SU-DHL-6 (cell line): ENCODE data around the gene ARHGAP10.

Experiments used
- H2AFZ ChIP-seq: fragments of 200-600 bp; sonication (generic); 2 replicates; pipeline ENCODE4 v1.6.1; 2014; ENCODE audit warnings: low read depth, mild to moderate bottlenecking, moderate library complexity, mixed read lengths, antibody characterized with exemption, low read length; ENCODE audit not compliant: severe bottlenecking
- H3F3A ChIP-seq: fragments of 200-600 bp; shearing (Covaris generic); 2 replicates; pipeline ENCODE4 v1.6.0; 2016; ENCODE audit warnings: antibody characterized with exemption, mild to moderate bottlenecking; ENCODE audit not compliant: insufficient read depth
- H3K27ac ChIP-seq: fragments of 200-600 bp; sonication (generic); 2 replicates; pipeline ENCODE4 v1.5.1; 2016; ENCODE audit warnings: low read depth, mild to moderate bottlenecking, low read length, moderate library complexity, mixed read lengths
- H3K27me3 ChIP-seq: fragments of 200-600 bp; sonication (generic), shearing (Covaris generic); 2 replicates; pipeline ENCODE4 v1.6.0; 2014; ENCODE audit warnings: mild to moderate bottlenecking, low read length
- H3K36me3 ChIP-seq: fragments of 200-600 bp; sonication (generic); 2 replicates; pipeline ENCODE4 v1.6.1; 2014; ENCODE audit warnings: mild to moderate bottlenecking, low read length, mixed read lengths
- H3K4me2 ChIP-seq: fragments of 300-600, 200-600 bp; shearing (Covaris generic), sonication (generic); 2 replicates; pipeline ENCODE4 v1.6.0; 2014; ENCODE audit warnings: low read length, low read depth, mild to moderate bottlenecking; ENCODE audit not compliant: poor library complexity, severe bottlenecking
- H3K4me3 ChIP-seq: fragments of 200-600 bp; sonication (generic); 2 replicates; pipeline ENCODE4 v1.5.1; 2014; ENCODE audit warnings: antibody characterized with exemption, low read length, mild to moderate bottlenecking, mixed read lengths; ENCODE audit not compliant: insufficient read depth, poor library complexity, severe bottlenecking
- H3K79me2 ChIP-seq: fragments of 200-600 bp; sonication (generic); 2 replicates; pipeline ENCODE4 v1.6.1; 2014; ENCODE audit warnings: mild to moderate bottlenecking, low read length, moderate library complexity; ENCODE audit not compliant: insufficient read depth
- H3K9ac ChIP-seq: fragments of 200-600 bp; sonication (generic); 2 replicates; pipeline ENCODE4 v1.7.0; 2014; ENCODE audit warnings: mild to moderate bottlenecking, low read length
- H3K9me2 ChIP-seq: fragments of 200-600 bp; sonication (generic); replicated peaks from 2 replicates; pipeline ENCODE4 v1.6.1; 2014; ENCODE audit warnings: low read length; ENCODE audit not compliant: insufficient read depth
- H3K9me3 ChIP-seq: fragments of 200-600 bp; sonication (generic); 2 replicates; pipeline ENCODE4 v1.6.1; 2014; ENCODE audit warnings: low read length, mixed read lengths; ENCODE audit not compliant: insufficient read depth
- H4K20me1 ChIP-seq: fragments of 200-600 bp; sonication (generic); 2 replicates; pipeline ENCODE4 v1.6.1; 2014; ENCODE audit warnings: low read depth, mild to moderate bottlenecking, antibody characterized with exemption, low read length, moderate library complexity, mixed read lengths
- EZH2phosphoT487 ChIP-seq: fragments of 200-600 bp; sonication (generic), shearing (Covaris generic); conservative IDR thresholded peaks from 2 replicates; pipeline ENCODE4 v1.6.1; 2018; ENCODE audit warnings: mild to moderate bottlenecking, antibody characterized with exemption, low read length, moderate library complexity, mixed read lengths
- TF ChIP-seq, protein P1 (sequence below): fragments of 200-600 bp; sonication (generic); IDR thresholded peaks from one replicate; pipeline ENCODE4 v1.5.1; 2017; ENCODE audit warnings: antibody characterized with exemption, mild to moderate bottlenecking, low read length, moderate library complexity; ENCODE audit not compliant: insufficient read depth, poor library complexity, severe bottlenecking

Gene ARHGAP10

GRCh38 chr4:147707892-147708672 is 23.8 kb upstream of the ARHGAP10 start:
- Histone ChIP-seq H3K27me3 (no peaks in the 10 kb centered on the region), H3K9me3 (no peaks in the 10 kb centered on the region), H3K4me3 (no peak overlapping the region), H3K9ac (no peak overlapping the region), H4K20me1 (no peaks in the 10 kb centered on the region), H3K79me2 (no peaks in the 10 kb centered on the region), H3K4me2 (no peak overlapping the region), H3F3A (no peaks in the 10 kb centered on the region), H3K27ac (no peak overlapping the region), H2AFZ (peak overlapping the region; percentile 15), H3K36me3 (no peaks in the 10 kb centered on the region), H3K9me2 (no peaks in the 10 kb centered on the region)
- TF ChIP-seq, protein P1, sequence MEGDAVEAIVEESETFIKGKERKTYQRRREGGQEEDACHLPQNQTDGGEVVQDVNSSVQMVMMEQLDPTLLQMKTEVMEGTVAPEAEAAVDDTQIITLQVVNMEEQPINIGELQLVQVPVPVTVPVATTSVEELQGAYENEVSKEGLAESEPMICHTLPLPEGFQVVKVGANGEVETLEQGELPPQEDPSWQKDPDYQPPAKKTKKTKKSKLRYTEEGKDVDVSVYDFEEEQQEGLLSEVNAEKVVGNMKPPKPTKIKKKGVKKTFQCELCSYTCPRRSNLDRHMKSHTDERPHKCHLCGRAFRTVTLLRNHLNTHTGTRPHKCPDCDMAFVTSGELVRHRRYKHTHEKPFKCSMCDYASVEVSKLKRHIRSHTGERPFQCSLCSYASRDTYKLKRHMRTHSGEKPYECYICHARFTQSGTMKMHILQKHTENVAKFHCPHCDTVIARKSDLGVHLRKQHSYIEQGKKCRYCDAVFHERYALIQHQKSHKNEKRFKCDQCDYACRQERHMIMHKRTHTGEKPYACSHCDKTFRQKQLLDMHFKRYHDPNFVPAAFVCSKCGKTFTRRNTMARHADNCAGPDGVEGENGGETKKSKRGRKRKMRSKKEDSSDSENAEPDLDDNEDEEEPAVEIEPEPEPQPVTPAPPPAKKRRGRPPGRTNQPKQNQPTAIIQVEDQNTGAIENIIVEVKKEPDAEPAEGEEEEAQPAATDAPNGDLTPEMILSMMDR, result peak; percentile 80
- no peak for TF ChIP-seq EZH2phosphoT487

DNA sequence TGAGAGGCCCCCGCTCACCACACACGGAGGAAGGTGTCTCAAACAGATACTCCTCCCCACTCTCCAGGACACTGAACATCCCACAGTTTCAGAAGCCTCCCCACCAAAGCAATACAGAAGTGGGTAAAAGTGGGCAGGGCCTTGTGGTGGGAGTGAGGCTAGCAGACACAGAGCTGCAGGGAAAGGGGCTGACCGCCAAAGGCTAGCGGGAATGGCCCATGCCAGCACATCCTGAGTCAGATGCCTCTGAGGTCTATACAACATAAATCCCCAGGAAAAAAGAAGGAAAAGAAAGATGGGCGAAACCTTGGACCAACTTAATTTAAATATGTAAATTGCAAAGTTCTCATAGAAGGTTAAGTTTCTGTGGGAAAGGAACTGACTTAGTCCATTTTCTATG is 21.9 kb upstream of the ARHGAP10 start:
- no peak overlapping the region for H3K4me3 ChIP-seq
- no peaks in the 10 kb centered on the region for H3F3A ChIP-seq
- H3K9me3 ChIP-seq, result no peaks in the 10 kb centered on the region
- no peaks in the 10 kb centered on the region for H3K36me3 ChIP-seq
- TF ChIP-seq, protein P1, result no peak
- TF ChIP-seq EZH2phosphoT487, result no peak
- H3K4me2 ChIP-seq, result no peak overlapping the region
- no peaks in the 10 kb centered on the region for H4K20me1 ChIP-seq
- no peaks in the 10 kb centered on the region for H3K9me2 ChIP-seq
- no peak overlapping the region for H3K9ac ChIP-seq
- no peak overlapping the region for H2AFZ ChIP-seq
- H3K27ac ChIP-seq, result no peak overlapping the region
- H3K27me3 ChIP-seq, result no peaks in the 10 kb centered on the region
- H3K79me2 ChIP-seq, result no peaks in the 10 kb centered on the region

DNA sequence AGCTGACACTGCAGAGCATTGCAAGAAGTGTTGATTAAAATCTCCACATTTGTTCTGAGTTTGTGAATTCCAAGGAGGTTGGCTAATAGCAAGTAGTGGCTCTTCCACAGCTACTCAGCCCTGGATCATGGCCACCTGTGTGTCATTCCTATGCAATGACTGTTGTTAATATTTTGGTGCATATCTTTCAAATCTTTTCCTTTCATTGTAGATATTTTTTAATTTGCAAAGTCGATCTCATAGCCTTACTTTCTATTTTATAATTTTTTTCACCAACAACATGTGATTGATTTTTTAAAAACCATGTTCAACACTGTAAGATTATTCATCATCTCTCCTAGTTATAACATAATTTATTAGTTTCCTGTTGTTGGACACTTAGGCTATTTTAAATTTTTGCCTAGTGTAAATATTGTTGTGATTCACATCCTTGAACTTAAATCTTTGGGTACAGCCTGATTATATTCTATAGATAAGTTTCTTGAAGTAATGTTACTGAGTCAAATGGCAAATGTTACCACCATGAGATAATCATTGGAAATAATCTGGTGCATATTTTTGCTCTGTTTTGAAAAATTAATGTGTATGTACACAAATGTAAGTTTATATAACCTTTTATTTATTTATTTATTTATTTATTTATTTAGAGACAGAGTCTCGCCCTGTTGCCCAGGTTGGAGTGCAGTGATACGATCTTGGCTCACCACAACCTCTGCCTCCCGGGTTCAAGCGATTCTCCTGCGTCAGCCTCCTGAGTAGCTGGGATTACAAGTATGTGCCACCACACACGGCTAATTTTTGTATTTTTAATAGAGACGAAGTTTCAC is 17.1 kb upstream of the ARHGAP10 start:
- no peak for TF ChIP-seq EZH2phosphoT487
- TF ChIP-seq, protein P1, result no peak
- H3K9me2 ChIP-seq, result no peaks in the 10 kb centered on the region
- no peak overlapping the region for H3K4me3 ChIP-seq
- no peaks in the 10 kb centered on the region for H3F3A ChIP-seq
- H3K79me2 ChIP-seq, result no peaks in the 10 kb centered on the region
- H3K4me2 ChIP-seq, result no peak overlapping the region
- H3K27me3 ChIP-seq, result no peaks in the 10 kb centered on the region
- H2AFZ ChIP-seq, result no peak overlapping the region
- H3K9me3 ChIP-seq, result no peaks in the 10 kb centered on the region
- no peaks in the 10 kb centered on the region for H3K36me3 ChIP-seq
- H3K27ac ChIP-seq, result no peak overlapping the region
- H4K20me1 ChIP-seq, result no peaks in the 10 kb centered on the region
- no peak overlapping the region for H3K9ac ChIP-seq
